NT2/D1 (cell line): ENCODE measurements around the gene GNB5.
"Not testable (repeated sequence)": the region's sequence is repeated elsewhere in the genome, so short reads cannot be mapped to it uniquely, and the experiment has no call there.

Experiments used
- DNase-seq: peaks from one replicate; pipeline ENCODE4 v3.0.0-alpha.2; 2011; ENCODE audit warnings: low read depth, low spot score
- H3K27me3 ChIP-seq: 2 replicates; pipeline ENCODE4 v1.6.0; 2011; ENCODE audit warnings: mild to moderate bottlenecking; ENCODE audit not compliant: insufficient read length, insufficient read depth
- H3K36me3 ChIP-seq: 2 replicates; pipeline ENCODE4 v1.6.1; 2011; ENCODE audit warnings: mild to moderate bottlenecking, low read length, mixed read lengths; ENCODE audit not compliant: insufficient read depth, insufficient read length
- H3K4me1 ChIP-seq: 2 replicates; pipeline ENCODE4 v1.5.1; 2011; ENCODE audit not compliant: insufficient read depth, insufficient read length
- H3K4me3 ChIP-seq: 2 replicates; pipeline ENCODE4 v1.5.1; 2011; ENCODE audit warnings: low read depth; ENCODE audit not compliant: insufficient read length
- H3K9ac ChIP-seq: 2 replicates; pipeline ENCODE4 v1.6.0; 2011; ENCODE audit warnings: low read depth; ENCODE audit not compliant: insufficient read length
- H3K9me3 ChIP-seq: 2 replicates; pipeline ENCODE4 v1.5.1; 2011; ENCODE audit warnings: mild to moderate bottlenecking, low read length; ENCODE audit not compliant: insufficient read depth
- SUZ12 ChIP-seq: IDR thresholded peaks from 2 replicates; pipeline ENCODE4 v1.6.1; 2011; ENCODE audit not compliant: insufficient read length, insufficient read depth; ENCODE audit errors: extremely low read depth
- YY1 ChIP-seq: IDR thresholded peaks from 2 replicates; pipeline ENCODE4 v1.6.1; 2011; ENCODE audit not compliant: insufficient read length, insufficient read depth
- ZNF274 ChIP-seq: IDR thresholded peaks from 2 replicates; pipeline ENCODE4 v1.6.1; 2011; ENCODE audit warnings: mild to moderate bottlenecking, low read depth, low read length

GNB5 gene

DNA sequence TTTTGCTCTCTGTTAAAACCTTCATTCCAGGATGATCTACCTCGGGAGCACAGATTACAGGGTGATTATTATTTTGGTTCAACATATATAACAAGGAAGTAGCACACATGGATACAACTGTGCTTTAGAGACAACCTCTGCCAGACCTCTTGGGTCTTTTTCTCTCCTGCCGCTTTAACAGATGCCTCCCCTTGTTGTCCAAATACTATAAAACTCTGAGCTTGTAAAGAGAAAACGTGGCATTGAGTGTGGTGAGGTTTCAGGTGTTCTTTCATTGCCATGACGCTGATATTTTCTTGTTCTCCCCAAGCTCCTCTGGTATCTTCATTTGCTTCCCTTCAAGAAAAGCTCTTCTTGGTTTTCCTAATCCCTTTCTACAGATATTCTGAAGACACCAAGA, 107.6 kb downstream of the GNB5 start:
- Histone ChIP-seq H3K9me3 (peaks cover 11% of the 10 kb centered on the region), H3K36me3 (no peaks in the 10 kb centered on the region), H3K4me1 (no peaks in the 10 kb centered on the region), H3K9ac (no peak overlapping the region), H3K4me3 (no peak overlapping the region), H3K27me3 (no peaks in the 10 kb centered on the region)
- TF ChIP-seq SUZ12 (no peak), ZNF274 (no peak), YY1 (no peak)
- DNase-seq, result no peak

DNA sequence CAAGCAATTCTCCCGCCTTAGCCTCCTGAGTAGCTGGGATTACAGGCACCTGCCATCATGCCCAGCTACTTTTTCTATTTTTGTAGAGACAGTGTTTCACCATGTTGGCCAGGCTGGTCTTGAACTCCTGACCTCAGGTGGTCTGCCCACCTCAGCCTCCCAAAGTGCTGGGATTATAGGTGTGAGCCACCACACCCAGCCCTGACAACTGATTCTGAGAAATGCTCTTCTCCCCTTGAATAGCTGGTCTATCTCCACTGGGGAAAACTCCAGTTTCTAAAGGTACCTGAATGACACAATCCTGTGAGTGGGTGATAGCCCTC, 108.2 kb downstream of the GNB5 start:
- not testable (repeated sequence) for H3K36me3 ChIP-seq, H3K4me1 ChIP-seq, H3K9ac ChIP-seq, H3K4me3 ChIP-seq, DNase-seq, H3K27me3 ChIP-seq
- peaks cover 11% of the 10 kb centered on the region for H3K9me3 ChIP-seq

DNA sequence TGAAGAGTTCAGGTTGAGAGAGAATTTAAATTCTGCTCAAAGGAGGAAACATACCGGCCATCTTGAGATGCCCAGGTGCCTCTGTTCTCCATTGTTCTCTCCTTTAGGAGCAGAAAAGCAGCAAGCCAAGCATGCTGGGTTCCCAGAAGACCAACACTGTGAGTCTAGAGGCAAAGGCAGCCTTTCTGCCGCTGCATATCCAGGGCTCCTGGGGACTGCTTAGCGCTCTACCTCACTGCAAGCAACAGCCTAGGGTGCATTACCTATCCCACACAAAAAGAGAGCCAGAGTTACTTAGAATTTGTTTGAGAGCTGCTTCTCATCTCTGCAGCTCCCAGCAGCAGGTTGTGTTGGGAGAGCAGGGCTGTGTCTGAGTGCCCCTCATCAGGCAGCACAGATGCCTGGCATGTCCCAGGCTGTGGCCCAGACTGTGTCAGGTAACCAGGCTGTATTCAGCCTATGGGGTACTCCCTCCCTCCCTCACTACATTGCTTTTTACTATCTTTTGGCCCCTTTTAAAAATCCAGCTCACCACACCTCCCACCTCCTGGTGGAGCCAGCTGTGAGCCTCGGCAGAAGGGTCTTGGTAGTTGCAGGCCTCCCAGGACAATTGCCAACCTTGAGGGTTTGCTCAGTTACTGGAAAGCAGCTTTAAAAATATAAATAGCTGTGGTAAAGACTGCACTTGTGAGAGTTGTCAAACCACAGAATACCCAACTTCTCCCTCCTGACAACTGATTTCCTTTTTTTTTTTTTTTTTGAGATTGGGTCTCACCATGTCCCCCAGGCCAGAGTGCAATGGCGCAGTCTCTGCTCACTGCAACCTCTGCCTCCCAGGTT, 108.8 kb downstream of the GNB5 start:
- DNase-seq, result no peak
- TF ChIP-seq YY1, result no peak
- TF ChIP-seq SUZ12, result no peak
- no peak for TF ChIP-seq ZNF274

DNA sequence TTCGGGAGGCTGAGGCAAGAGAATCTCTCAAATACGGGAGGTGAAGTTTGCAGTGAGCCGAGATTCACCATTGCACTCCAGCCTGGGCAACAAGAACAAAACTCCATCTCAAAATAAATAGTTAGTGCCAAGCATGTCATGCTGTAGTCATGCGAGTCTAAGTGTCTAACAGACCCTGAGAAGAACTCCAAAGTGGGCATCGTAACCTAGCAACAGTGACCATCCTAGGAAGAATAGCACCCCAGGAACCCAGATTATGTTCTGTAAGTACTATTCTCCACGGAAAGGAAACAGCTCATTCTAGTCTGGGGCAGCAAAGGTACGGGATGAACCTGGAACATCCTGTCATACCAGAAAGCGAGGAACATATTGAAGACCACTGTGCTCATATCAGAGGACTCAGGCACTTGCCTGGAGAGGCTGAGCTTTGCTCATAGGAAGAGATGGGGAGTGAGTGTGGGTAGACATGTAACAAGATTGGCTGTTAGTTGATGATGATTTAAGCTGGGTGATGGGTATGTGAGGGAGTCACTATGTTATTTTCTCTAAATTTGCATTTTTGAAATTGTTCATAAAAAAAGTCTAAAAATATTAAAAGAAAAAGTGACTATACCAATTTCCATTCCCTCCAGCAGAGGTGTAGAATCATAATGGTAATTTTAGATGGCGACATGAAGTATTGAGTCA, 110.3 kb downstream of the GNB5 start:
- H3K9me3 ChIP-seq, result no peaks in the 10 kb centered on the region
- TF ChIP-seq SUZ12 (no peak), ZNF274 (no peak), YY1 (no peak)
- no peak overlapping the region for H3K4me3 ChIP-seq
- DNase-seq, result no peak
- H3K36me3 ChIP-seq, result no peaks in the 10 kb centered on the region
- no peaks in the 10 kb centered on the region for H3K4me1 ChIP-seq
- H3K27me3 ChIP-seq, result no peaks in the 10 kb centered on the region
- H3K9ac ChIP-seq, result no peak overlapping the region

More for the DNA sequence above, 108.8 kb downstream of the GNB5 start:
- Histone ChIP-seq H3K36me3 (no peaks in the 10 kb centered on the region), H3K4me3 (no peak overlapping the region), H3K9me3 (peaks cover 11% of the 10 kb centered on the region), H3K27me3 (no peaks in the 10 kb centered on the region), H3K4me1 (no peaks in the 10 kb centered on the region), H3K9ac (no peak overlapping the region)

DNA sequence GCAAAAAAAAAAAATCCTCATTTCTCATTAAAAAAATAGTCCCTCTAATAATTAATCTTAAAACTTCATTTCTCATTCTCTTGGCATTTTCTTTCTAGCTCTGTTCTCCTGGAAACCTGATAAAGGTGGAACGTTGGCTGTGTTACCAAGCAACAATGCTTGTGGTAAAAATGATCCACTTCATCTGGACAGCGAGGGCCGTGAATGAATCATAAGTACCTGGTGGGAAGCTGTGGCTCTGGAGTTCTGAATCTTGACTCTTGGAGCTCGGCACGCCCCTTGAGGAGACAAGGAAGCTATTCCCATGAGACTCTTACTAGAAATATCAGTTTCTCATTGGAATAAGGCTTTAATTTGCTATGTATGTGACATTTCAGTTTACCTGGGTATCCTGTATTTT, 111.2 kb downstream of the GNB5 start:
- no peak for DNase-seq
- TF ChIP-seq SUZ12, result no peak
- no peak for TF ChIP-seq YY1
- TF ChIP-seq ZNF274, result no peak
- no peak overlapping the region for H3K9ac ChIP-seq
- H3K27me3 ChIP-seq, result no peaks in the 10 kb centered on the region
- no peaks in the 10 kb centered on the region for H3K4me1 ChIP-seq
- H3K36me3 ChIP-seq, result no peaks in the 10 kb centered on the region
- H3K9me3 ChIP-seq, result no peaks in the 10 kb centered on the region
- H3K4me3 ChIP-seq, result no peak overlapping the region

DNA sequence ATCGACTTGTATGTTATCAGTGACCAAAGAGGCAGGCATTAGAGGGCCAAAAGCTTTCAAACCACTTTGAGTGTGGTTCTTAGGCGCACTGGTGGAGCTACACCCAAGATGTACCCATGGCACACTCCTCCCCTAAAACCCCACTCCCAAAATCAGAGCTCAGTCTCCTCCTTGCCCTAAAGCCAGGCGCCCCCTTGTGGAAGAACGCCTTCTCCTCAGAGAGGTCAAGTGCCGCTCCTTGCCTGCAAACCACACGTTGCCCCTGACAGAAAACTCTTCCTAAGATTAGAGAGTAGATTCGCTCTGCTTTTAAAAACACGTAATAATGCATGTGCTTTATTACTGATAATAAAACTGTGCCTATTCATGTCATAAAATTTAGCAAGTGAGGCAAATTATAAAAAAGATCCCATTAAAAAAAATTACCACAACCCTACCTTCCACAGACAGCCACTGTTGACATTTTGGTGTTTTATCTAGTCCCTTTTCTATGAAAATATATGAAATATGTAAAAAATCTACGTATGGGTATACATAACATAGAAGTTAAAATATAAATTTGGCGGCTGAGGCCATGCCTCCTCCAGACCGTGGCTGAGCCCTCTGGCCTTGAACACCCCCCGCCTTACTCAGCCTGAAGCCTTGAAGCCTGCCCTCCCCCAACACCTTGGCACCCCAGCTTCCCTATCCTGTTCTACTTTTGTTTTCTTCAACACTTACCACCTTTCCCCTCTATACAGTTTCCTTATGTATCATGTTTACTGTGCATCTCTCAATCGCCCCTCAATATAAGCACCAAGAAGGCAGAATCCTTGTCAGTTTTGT, 112.1 kb downstream of the GNB5 start:
- no peak overlapping the region for H3K9ac ChIP-seq
- H3K27me3 ChIP-seq, result no peaks in the 10 kb centered on the region
- peak; percentile 57 for DNase-seq
- no peak overlapping the region for H3K4me3 ChIP-seq
- H3K4me1 ChIP-seq, result no peaks in the 10 kb centered on the region
- H3K9me3 ChIP-seq, result no peaks in the 10 kb centered on the region
- TF ChIP-seq ZNF274 (no peak), YY1 (no peak)
- no peaks in the 10 kb centered on the region for H3K36me3 ChIP-seq

DNA sequence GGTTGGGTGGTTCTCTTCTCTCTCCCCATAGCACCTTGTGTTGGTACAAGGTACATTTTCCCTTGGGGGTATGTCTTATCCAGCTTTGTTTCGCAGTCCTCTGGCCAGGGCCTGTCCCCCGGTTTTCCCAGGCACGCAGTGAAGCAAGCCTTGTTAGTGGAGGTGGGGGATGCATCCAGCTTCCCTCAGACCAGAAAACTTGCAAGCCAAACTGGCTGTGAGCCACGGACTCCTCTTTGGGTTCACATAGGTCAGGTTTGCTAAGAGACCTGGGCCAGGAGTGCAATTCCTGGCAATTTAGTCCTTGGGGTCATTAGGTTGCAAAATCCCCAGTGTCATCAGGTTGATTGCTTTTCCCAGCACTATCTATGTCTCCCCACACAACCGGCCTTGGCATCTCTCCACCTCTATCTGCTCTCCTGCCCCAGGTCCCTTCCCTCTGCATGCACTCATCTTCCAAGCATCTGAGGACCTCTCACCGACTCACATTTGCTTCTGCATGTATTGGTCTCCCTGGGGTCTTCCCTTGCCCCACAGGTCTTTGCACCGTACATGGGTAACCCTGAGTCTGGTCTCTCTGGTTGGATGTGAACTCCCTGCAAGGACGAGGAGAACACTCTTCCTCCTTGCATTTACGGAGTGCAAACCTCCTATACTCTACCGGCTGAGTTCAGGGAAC, 112.9 kb downstream of the GNB5 start:
- TF ChIP-seq YY1 (no peak), ZNF274 (no peak), SUZ12 (no peak)
- Histone ChIP-seq H3K9me3 (no peaks in the 10 kb centered on the region), H3K27me3 (no peaks in the 10 kb centered on the region), H3K4me3 (no peak overlapping the region), H3K9ac (no peak overlapping the region), H3K4me1 (no peaks in the 10 kb centered on the region), H3K36me3 (no peaks in the 10 kb centered on the region)
- DNase-seq, result no peak
